ENCODE measurements around the gene TRAF4.
"Not testable (repeated sequence)": the region's sequence is repeated elsewhere in the genome, so short reads cannot be mapped to it uniquely, and the experiment has no call there.

The TRAF4 gene

DNA sequence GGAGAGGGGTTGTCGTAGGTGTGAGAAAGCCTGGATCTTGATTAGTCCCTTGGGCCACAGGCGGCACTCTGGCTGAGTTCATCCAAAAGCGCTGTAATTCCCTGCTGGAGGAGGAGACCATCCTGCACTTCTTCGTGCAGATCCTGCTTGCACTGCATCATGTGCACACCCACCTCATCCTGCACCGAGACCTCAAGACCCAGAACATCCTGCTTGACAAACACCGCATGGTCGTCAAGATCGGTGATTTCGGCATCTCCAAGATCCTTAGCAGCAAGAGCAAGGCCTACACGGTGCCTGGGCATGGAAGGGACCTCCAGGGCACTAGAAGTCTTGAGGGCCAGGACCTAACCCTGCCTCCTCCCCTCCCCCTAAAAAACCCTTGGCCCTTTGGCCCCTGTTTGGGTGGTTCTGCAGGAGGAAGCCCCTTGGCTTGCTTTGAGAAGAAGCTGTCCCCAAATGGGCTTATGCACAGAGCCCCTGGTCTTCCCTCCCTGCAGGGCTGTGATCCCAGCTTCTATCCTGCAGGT is 9.0 kb upstream of the TRAF4 start:
- no peak for DNase-seq

DNA sequence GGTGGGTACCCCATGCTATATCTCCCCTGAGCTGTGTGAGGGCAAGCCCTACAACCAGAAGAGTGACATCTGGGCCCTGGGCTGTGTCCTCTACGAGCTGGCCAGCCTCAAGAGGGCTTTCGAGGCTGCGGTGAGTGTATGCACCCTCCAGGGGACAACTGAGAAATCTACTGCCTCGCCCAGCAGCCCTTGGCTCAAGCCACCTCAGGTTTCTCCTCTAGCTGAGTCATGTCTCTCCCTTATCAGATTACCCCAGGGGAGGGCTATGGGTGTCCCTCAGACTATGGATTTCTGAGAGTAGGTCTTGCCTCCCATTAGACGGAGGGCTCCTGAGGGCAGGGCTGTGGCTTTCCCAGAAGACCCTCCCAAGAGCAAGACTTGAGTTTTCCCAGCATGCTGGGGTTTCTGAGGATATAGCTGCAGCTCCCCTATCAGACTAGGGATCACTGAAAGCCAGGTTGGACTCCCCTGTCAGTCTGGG is 8.5 kb upstream of the TRAF4 start:
- no peak for DNase-seq

DNA sequence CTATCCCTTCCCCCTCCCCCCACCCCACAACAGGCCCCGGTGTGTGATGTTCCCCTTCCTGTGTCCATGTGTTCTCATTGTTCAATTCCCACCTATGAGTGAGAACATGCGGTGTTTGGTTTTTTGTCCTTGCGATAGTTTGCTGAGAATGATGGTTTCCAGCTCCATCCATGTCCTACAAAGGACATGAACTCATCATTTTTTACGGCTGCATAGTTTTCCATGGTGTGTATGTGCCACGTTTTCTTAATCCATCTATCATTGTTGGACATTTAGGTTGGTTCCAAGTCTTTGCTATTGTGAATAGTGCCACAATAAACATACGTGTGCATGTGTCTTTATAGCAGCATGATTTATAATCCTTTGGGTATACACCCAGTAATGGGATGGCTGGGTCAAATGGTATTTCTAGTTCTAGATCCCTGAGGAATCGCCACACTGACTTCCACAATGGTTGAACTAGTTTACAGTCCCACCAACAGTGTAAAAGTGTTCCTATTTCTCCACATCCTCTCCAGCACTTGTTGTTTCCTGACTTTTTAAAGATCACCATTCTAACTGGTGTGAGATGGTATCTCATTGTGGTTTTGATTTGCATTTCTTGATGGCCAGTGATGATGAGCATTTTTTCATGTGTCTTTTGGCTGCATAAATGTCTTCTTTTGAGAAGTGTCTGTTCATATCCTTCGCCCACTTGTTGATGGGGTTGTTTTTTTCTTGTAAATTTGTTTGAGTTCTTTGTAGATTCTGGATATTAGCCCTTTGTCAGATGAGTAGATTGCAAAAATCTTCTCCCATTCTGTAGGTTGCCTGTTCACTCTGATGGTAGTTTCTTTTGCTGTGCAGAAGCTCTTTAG is 7.7 kb upstream of the TRAF4 start:
- DNase-seq: not testable (repeated sequence)

GRCh38 chr17:28737316-28737715 is 6.5 kb upstream of the TRAF4 start:
- no peak for DNase-seq

- DNase-seq: peak in 1 of 2 donors; percentile 77
Observed at GRCh38 chr17:28737770-28738679, 5.8 kb upstream of the TRAF4 start.

GRCh38 chr17:28738680-28739384 is 5.0 kb upstream of the TRAF4 start:
- DNase-seq: peak; percentile 65 to 82

GRCh38 chr17:28740406-28741357 is 3.1 kb upstream of the TRAF4 start:
- no peak for DNase-seq

- DNase-seq: peak in 1 of 2 donors; percentile 46
Observed at GRCh38 chr17:28741358-28742349, 2.2 kb upstream of the TRAF4 start.

GRCh38 chr17:28744104-28744971 is 527 bp downstream of the TRAF4 start:
- peak; percentile 66 to 81 for DNase-seq

GRCh38 chr17:28744972-28745785 is 1.4 kb downstream of the TRAF4 start:
- peak; percentile 24 to 51 for DNase-seq

- DNase-seq: no peak
Observed at GRCh38 chr17:28745786-28746411, 2.1 kb downstream of the TRAF4 start.

DNA sequence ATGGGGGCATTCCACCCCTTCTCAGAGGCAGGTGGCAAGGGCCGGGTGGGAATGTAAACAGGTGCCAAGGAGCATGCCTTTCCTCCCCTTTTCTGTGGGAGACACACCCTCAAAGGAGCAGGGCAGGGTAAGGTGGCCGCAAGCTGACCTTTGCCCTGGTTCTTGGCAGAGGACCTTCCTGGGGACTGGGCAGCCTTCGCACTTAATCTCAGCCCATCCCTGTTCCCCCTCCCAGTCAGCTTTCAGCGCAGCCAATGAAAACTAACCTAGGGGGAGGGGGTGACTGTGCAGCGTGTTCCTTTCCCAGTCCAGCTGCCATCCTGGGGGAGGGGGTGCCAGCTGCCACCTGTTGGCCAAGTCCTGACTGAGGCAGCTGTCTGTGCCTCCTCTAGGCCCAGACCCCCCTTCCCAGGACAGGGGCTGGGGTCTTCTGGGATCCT is 2.8 kb downstream of the TRAF4 start:
- DNase-seq: no peak

GRCh38 chr17:28747051-28747691 is 3.4 kb downstream of the TRAF4 start:
- no peak for DNase-seq

- no peak for DNase-seq
Observed at GRCh38 chr17:28747801-28748750, 4.3 kb downstream of the TRAF4 start.

- DNase-seq: no peak
Observed at GRCh38 chr17:28748852-28749515, 5.2 kb downstream of the TRAF4 start.
